Erythroblast (primary cell): ENCODE data around the gene RTL3.

Source experiments
- GATA1 ChIP-seq: IDR thresholded peaks from 2 replicates; pipeline ENCODE4 v1.6.1; 2011; ENCODE audit warnings: low read depth, mild to moderate bottlenecking, control low read depth, low read length, moderate library complexity
- POLR2A ChIP-seq: IDR thresholded peaks from 2 replicates; pipeline ENCODE4 v1.6.1; 2011; ENCODE audit warnings: mild to moderate bottlenecking, low read length

GRCh38 chrX:78655642-78656041 lies 3.5 kb downstream of the RTL3 start:
- no peak for TF ChIP-seq POLR2A
- TF ChIP-seq GATA1 = no peak
